GM21526 (cell line): ENCODE measurements around the gene CTAGE6.
"Not testable (repeated sequence)": the region's sequence is repeated elsewhere in the genome, so short reads cannot be mapped to it uniquely, and the experiment has no call there.

Experiments used
- ATAC-seq: cut with Tn5 transposase; IDR thresholded peaks from one replicate; pipeline ENCODE4 v1.9.1; 2021; ENCODE audit warnings: moderate library complexity; ENCODE audit not compliant: unreplicated experiment, low FRiP score

CTAGE6 gene

GRCh38 chr7:143726143-143726542 is 31.4 kb downstream of the CTAGE6 start:
- not testable (repeated sequence) for ATAC-seq

DNA sequence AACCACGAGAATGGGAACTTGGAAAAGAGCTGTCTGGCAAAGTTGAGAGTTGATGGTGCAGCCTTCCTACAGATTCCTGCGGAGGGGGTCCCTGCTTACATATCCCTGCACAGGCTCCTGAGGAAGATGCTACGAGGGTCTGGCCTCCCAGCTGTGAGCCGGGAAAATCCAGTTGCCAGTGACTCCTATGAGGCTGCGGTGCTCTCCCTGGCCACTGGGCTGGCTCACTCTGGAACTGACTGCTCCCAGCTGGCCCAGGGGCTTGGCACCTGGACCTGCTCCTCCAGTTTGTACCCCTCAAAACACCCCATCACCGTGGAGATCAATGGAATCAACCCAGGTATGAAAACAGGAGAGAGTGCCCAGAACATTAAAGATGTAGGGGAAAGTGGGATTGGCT is 37.2 kb downstream of the CTAGE6 start:
- ATAC-seq: not testable (repeated sequence)

GRCh38 chr7:143715543-143716193 is 41.8 kb downstream of the CTAGE6 start:
- ATAC-seq: not testable (repeated sequence)

DNA sequence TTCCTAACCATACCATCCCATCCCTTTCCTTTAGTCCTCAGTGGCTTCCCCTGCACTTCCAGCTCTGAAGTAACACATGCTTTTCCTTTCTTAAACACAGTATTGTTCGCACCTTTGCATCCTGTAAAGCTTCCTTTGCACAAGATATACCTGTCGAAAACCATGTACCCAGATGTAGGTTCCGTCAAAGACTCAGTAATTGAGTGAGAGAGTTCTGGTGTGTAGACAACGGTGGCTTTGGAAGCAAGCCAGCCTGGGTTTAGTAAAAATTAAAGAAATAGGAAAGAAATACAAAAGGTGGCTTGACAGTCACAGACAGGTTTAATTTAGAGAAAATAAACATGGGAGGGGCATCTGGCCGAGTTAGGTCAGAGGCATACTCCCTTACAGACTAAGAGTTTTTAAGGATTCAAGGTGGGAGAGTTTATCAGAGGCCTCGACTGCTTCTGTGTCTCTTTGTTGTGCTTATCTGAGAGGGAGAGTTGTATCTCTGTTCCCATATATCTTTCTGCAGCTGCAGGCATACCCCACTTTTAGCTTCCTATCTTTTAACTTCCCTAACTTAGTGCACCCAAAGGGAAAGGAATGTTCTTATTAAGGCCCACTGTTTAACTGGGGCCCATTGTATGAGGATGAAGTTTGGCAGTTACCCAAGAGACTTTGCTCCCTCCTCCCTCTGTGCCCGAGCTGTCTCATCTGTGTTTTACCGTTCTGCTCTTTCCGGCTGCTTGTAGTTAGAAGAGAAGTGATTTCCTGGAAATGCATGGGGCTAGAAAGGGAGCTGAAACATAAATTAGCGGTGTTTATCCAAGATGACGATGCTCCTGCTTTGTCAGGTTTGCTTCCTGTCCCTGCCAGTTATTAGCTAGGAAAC is 42.7 kb downstream of the CTAGE6 start:
- ATAC-seq: not testable (repeated sequence)

DNA sequence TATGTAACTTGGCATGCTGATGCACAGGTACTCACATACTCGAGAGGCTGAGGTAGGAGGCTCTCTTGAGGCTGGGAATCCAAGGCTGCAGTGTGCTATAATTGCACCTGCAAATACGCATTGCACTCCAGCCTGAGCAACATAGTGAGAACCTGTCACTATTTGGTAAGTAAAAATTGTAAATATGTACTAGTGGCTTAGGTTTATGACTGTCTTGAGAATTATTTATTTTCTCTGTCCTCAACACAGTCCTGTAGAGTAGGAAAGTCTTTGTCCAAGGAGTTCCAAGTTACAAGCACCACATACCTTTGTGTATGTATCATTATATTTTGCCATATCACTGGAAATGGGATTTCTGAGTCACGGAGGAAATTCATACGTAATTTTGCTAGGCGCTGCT is 45.1 kb downstream of the CTAGE6 start:
- not testable (repeated sequence) for ATAC-seq

DNA sequence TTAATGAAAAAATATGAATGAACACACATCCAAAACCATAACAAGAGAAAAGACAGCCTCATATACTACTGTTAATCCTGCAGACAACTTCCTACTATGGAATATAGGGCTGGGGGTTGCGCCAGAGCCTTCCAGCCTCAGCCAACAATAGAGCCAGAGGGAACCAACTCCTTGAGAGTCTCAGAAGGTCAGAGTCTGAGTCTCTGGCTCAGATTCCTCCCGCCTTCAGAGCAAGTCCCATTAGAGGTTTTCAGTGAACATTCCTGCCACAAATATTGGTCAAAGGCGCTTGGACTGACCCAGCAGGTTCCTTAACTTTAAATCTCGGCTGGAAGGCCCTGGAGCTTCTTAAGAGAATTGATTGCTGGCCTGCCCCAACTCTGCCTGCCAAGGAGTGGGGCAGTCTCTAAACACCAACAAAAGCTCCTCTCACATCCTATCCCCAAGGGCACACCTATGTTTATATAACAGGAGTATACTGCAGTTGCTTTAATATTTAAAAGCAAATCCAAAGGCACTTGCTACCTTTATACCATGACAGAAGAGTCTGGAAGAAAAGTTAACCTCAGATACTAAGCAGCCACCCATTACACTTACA is 45.7 kb downstream of the CTAGE6 start:
- ATAC-seq: not testable (repeated sequence)

DNA sequence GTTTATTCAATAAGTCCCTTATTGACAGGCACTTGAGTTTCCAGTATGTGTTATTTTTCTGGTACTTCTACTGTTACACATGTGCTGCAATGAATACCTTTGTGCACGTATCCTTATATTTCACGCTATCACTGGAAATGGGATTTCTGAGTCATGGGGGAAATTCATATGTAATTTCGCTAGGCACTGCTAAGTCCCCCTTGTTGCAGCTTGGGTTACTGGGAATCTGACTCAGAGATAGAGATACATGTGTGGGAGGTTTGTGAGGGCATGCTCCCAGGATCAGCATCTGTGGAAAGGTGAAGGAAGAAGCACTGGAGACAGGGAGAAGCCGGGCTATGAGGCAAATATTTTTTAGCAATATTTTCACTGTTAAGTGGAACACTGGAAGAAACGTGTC is 47.6 kb downstream of the CTAGE6 start:
- ATAC-seq: not testable (repeated sequence)
